ENCODE data around the gene ANKRD34A. TPM values are rescaled to one million over a fixed set of nuclear protein-coding genes. Genes with fewer than 3 reads are reported as not detected.
A peak's percentile ranks its signal among the peaks of the same experiment; 100 is the strongest.
"Not testable (repeated sequence)": the region's sequence is repeated elsewhere in the genome, so short reads cannot be mapped to it uniquely, and the experiment has no call there.

ANKRD34A gene
- total RNA-seq, 1 donor from 2014 or later = 1.7 TPM

DNA sequence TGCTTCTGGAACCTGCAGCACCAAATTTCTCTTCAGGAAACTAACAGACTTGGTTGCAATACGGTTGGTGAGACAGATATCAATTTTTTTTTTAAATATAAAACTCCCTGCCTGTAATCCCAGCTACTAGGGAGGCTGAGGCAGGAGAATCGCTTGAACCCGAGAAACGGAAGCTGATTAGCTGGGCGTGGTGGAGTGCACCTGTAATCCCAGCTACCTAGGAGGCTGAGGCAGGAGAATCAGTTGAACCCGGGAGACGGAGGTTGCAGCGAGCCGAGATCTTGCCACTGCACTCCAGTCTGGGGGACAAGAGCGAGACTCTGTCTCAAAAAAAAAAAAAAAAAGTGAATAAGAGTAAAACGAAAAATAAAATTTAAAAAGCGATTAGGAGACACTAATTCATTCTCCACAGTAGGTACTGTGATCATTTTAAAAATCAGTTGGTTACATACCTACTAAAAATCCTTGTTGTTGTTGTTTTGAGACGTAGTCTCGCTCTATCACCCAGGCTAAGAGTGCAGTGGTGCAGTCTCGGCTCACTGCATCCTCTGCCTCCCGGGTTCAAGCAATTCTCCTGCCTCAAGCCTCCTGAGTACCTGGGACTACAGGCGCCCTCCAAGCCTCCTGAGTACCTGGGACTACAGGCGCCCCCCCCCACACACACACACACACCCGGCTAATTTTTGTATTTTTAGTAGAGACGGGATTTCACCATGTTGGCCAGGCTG, 36.3 kb downstream of the ANKRD34A start:
- peak overlapping the region; percentile 75 to 78 for H3K4me3 ChIP-seq
- TF ChIP-seq, protein P1, sequence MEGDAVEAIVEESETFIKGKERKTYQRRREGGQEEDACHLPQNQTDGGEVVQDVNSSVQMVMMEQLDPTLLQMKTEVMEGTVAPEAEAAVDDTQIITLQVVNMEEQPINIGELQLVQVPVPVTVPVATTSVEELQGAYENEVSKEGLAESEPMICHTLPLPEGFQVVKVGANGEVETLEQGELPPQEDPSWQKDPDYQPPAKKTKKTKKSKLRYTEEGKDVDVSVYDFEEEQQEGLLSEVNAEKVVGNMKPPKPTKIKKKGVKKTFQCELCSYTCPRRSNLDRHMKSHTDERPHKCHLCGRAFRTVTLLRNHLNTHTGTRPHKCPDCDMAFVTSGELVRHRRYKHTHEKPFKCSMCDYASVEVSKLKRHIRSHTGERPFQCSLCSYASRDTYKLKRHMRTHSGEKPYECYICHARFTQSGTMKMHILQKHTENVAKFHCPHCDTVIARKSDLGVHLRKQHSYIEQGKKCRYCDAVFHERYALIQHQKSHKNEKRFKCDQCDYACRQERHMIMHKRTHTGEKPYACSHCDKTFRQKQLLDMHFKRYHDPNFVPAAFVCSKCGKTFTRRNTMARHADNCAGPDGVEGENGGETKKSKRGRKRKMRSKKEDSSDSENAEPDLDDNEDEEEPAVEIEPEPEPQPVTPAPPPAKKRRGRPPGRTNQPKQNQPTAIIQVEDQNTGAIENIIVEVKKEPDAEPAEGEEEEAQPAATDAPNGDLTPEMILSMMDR (IDR thresholded peaks at IDR 0.05) = no peak
- no peak for TF ChIP-seq POLR2AphosphoS5 (IDR thresholded peaks at IDR 0.05; ENCODE audit: insufficient read depth in 1 of 2, low read depth in 1 of 2)
- no peak for TF ChIP-seq POLR2A (IDR thresholded peaks at IDR 0.05)
- H3K27ac ChIP-seq = peak overlapping the region; percentile 92
- no peak for DNase-seq (ENCODE audit: extremely low spot score in 2 of 2)
- no peaks in the 10 kb centered on the region for H3K27me3 ChIP-seq
- peaks cover 25% of the 10 kb centered on the region for H3K4me1 ChIP-seq
- peaks cover 0 to 19% of the 10 kb centered on the region in 2 donors for H3K36me3 ChIP-seq
- intact Hi-C loops (cut with DNase I) = no loop called here
- no peaks in the 10 kb centered on the region for H3K9me3 ChIP-seq

DNA sequence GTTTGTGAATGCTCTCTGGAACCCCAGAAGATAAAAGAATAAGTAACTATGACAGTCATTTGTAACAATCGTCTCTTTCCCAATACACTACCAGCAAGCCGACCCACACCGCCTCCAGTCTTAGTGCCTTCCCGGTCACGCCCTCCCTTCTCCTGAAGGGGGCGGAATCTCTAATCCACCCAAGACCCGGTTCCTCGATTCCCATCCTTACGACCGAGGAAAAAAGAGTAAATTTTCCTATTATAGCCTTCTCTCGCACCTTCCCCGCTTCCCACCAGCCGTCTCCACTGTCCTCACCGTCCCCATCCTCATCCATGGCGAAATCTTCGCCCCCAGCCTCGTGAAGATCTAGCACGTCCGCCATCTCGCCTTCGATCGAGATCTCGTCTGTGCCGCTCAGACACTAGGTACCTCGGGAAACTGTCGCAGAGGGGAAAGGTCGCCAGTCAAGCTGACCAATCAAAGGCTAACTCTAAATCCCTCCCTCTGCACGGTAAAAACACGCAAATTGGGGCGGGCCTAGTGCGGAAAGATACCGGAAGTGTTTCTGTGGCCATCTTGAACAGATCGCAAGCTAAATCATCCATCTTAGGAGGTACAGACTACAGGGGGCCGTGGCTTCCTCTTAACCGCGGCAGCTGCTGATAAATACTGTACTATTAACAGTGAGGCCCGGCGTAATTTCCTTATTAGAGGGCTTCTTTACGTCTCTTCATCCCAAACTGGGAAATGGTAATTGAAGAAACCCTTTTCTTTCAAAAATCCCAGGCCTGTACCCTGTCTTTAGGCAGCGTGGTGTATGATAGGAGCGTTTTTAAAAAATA, 37.1 kb downstream of the ANKRD34A start, which contains the start of gene RBM8A:
Gene RBM8A (minus strand): TSS at position 422 of the 824 bp plus-strand sequence. CDS start 58 bp downstream, at position 364.
- Histone ChIP-seq H3K4me1 (peaks cover 25% of the 10 kb centered on the region), H3K27ac (peak within 1 kb of the TSS; percentile 92), H3K27me3 (no peaks in the 10 kb centered on the region), H3K4me3 (peak within 1 kb of the TSS; percentile 75 to 78), H3K36me3 (peaks cover 0 to 21% of the 10 kb centered on the region in 2 donors), H3K9me3 (no peaks in the 10 kb centered on the region)
- intact Hi-C loops (cut with DNase I) = no loop called here
- DNase-seq (ENCODE audit: extremely low spot score in 2 of 2) = peak in 1 of 2 donors; percentile 99
- TF ChIP-seq, protein P1 (IDR thresholded peaks at IDR 0.05) = peak; percentile 47 to 74 (median 66)
- peak in 1 of 2 donors; percentile 95 for TF ChIP-seq POLR2A (IDR thresholded peaks at IDR 0.05)
- peak; percentile 99 to 100 for TF ChIP-seq POLR2AphosphoS5 (IDR thresholded peaks at IDR 0.05; ENCODE audit: insufficient read depth in 1 of 2, low read depth in 1 of 2)

DNA sequence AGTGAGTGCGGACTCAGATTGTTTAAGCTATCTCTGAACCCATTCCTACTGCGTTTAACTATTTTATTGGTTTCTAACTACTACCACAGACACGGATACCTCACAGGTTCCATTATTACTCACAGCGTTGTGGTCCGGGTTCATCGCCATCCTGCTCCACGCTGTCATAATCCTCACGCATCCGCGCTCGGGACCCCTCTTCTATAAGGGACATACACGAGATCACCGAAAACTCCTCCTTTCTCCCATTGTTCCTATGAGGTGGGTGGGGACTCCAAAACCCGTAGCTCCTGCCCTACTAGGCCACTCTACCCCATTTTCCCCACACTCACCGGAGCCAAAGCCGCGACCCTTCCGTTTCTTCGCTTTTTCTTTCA, 37.7 kb downstream of the ANKRD34A start:
- Histone ChIP-seq H3K4me3 (peak overlapping the region; percentile 75 to 78), H3K27ac (peak overlapping the region; percentile 92), H3K4me1 (peaks cover 25% of the 10 kb centered on the region), H3K27me3 (no peaks in the 10 kb centered on the region), H3K36me3 (peaks cover 0 to 21% of the 10 kb centered on the region in 2 donors), H3K9me3 (no peaks in the 10 kb centered on the region)
- TF ChIP-seq, protein P1 (IDR thresholded peaks at IDR 0.05) = no peak
- TF ChIP-seq POLR2A (IDR thresholded peaks at IDR 0.05) (no peak), POLR2AphosphoS5 (IDR thresholded peaks at IDR 0.05; ENCODE audit: insufficient read depth in 1 of 2, low read depth in 1 of 2) (no peak)
- no peak for DNase-seq (ENCODE audit: extremely low spot score in 2 of 2)
- intact Hi-C loops (cut with DNase I) = no loop called here

DNA sequence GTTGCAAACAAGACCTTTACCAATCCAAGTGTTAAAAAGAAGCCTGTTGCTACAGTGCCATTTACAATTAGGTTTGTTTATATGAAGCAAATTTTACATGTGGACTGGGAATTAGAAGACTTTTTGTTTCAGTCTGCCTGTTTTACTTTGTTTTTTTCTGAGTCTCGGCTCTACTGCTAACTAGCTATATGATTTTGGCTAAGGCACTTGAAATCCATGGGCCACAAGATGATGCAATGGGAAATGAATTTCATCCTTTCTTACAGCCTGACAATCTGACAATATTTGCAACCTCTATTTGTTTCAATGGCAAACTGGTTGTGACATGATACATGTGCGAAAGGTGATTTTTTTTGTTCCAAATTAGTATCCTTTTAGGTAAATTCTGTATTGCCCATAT, 42.1 kb downstream of the ANKRD34A start:
- no peak overlapping the region for H3K27ac ChIP-seq
- H3K4me3 ChIP-seq = no peak overlapping the region
- H3K4me1 ChIP-seq = peaks cover 34% of the 10 kb centered on the region
- peaks cover 0 to 21% of the 10 kb centered on the region in 2 donors for H3K36me3 ChIP-seq
- intact Hi-C loops (cut with DNase I) = no loop called here
- H3K27me3 ChIP-seq = no peaks in the 10 kb centered on the region
- TF ChIP-seq, protein P1 (IDR thresholded peaks at IDR 0.05) = no peak
- TF ChIP-seq POLR2AphosphoS5 (IDR thresholded peaks at IDR 0.05; ENCODE audit: insufficient read depth in 1 of 2, low read depth in 1 of 2) = no peak
- TF ChIP-seq POLR2A (IDR thresholded peaks at IDR 0.05) = no peak
- no peaks in the 10 kb centered on the region for H3K9me3 ChIP-seq
- no peak for DNase-seq (ENCODE audit: extremely low spot score in 2 of 2)

DNA sequence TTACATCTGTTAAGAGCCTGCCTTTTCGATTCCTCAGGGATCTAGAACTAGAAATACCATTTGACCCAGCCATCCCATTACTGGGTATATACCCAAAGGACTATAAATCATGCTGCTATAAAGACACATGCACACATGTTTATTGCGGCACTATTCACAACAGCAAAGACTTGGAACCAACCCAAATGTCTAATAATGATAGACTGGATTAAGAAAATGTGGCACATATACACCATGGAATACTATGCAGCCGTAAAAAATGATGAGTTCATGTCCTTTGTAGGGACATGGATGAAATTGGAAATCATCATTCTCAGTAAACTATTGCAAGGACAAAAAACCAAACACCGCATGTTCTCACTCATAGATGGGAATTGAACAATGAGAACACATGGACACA, 44.1 kb downstream of the ANKRD34A start:
- H3K27me3 ChIP-seq; H3K27ac ChIP-seq; H3K9me3 ChIP-seq; intact Hi-C loops (cut with DNase I); DNase-seq (ENCODE audit: extremely low spot score in 2 of 2): not testable (repeated sequence)
- H3K4me1 ChIP-seq = peaks cover 31% of the 10 kb centered on the region
- H3K36me3 ChIP-seq = peaks cover 0 to 18% of the 10 kb centered on the region in 2 donors
- peak overlapping the region in 1 of 2 donors; percentile 97 for H3K4me3 ChIP-seq

Data from vagina (tissue), 2 donors.